Measurements from ENCODE around the gene CD24. TPM values are rescaled to one million over a fixed set of nuclear protein-coding genes. Genes with fewer than 3 reads are reported as not detected.

The CD24 gene
- total RNA-seq, 1 experiment from 2014 or later = 1,551 TPM

DNA sequence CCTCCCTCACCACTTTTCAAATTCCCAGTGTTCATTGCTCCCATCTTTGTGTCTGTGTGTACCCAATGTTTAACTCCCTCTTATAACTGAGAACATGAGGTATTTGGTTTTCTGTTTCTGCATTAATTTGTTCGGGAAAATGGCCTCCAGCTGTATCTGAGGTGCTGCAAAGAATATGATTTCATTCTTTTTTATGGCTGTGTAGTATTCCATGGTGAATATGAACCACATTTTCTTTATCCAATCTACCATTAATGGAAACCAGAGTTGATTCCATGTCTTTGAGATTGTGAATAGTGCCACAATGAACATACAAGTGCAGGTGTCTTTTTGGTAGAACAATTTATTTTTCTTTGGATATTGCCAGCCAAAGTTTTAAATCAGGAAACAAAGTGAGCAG is 10.4 kb downstream of the CD24 start:
- Mint-ChIP-seq H3K27me3 (ENCODE audit: low read depth) (no peaks in the 10 kb centered on the region), H3K27ac (no peak overlapping the region), H3K4me3 (no peak overlapping the region), H3K36me3 (ENCODE audit: insufficient read depth in 1 of 3, low read depth in 3 of 3) (peaks cover 3 to 12% (median 3%) of the 10 kb centered on the region in 3 experiments; a peak in 5 of 7 replicates), H3K9me3 (no peaks in the 10 kb centered on the region), H3K4me1 (no peaks in the 10 kb centered on the region)
- no peak overlapping the region for H4K91ac ChIP-seq (ENCODE audit: insufficient read length, low read depth, low read length)
- no peak overlapping the region for H3K9ac ChIP-seq (ENCODE audit: extremely low read depth, insufficient read length, low read length)
- no peak overlapping the region for H2BK5ac ChIP-seq (ENCODE audit: insufficient read length, low read length)
- WGBS (ENCODE audit: extremely low coverage, insufficient read length, low lambda C conversion rate) = no CpG with 5 or more reads among the region's 1 CpG
- no peak for DNase-seq
- H2BK120ac ChIP-seq (ENCODE audit: low read depth, low read length, poor library complexity, severe bottlenecking) = no peak overlapping the region
- no peak overlapping the region for H3K27ac ChIP-seq (ENCODE audit: insufficient read length, low read depth, low read length)
- H3K4ac ChIP-seq (ENCODE audit: low read depth, low read length) = no peak overlapping the region
- H2BK12ac ChIP-seq (ENCODE audit: insufficient read length, low read depth, low read length) = no peak overlapping the region
- H3K4me2 ChIP-seq (ENCODE audit: insufficient read depth, insufficient read length, low read length) = no peak overlapping the region
- no peak for TF ChIP-seq CTCF (conservative IDR thresholded peaks at IDR 0.05)
- H3K79me2 ChIP-seq (ENCODE audit: insufficient read depth, low read length) = no peaks in the 10 kb centered on the region
- no peaks in the 10 kb centered on the region for H4K20me1 ChIP-seq (ENCODE audit: control insufficient read depth, insufficient read depth, insufficient read length)
- no peak overlapping the region for H2AK5ac ChIP-seq (ENCODE audit: insufficient read length, low read length)
- no peak overlapping the region for H2AFZ ChIP-seq (ENCODE audit: low read length)
- no peak overlapping the region for H3K18ac ChIP-seq (ENCODE audit: insufficient read length, low read depth, low read length)
- no peaks in the 10 kb centered on the region for H3K79me1 ChIP-seq (ENCODE audit: insufficient read depth, low read depth, low read length, poor library complexity, severe bottlenecking)
- H3K27me3 ChIP-seq (ENCODE audit: insufficient read depth, low read length) = no peaks in the 10 kb centered on the region
- H4K5ac ChIP-seq (ENCODE audit: insufficient read length, low read depth, low read length) = no peak overlapping the region
- H3T11ph ChIP-seq (ENCODE audit: low read length) = no peak overlapping the region
- H3K23ac ChIP-seq (ENCODE audit: insufficient read length, low read depth, low read length) = no peak overlapping the region
- no peak overlapping the region for H2BK15ac ChIP-seq (ENCODE audit: low read depth, low read length)
- no peak overlapping the region for H2BK20ac ChIP-seq (ENCODE audit: low read depth, low read length, poor library complexity, severe bottlenecking)
- H4K8ac ChIP-seq (replicated peaks; ENCODE audit: insufficient read length, low read depth, low read length) = no peak overlapping the region
- H3K23me2 ChIP-seq (ENCODE audit: insufficient read length, low read depth, low read length, poor library complexity, severe bottlenecking) = no peaks in the 10 kb centered on the region
- no peaks in the 10 kb centered on the region for H3K4me1 ChIP-seq (ENCODE audit: insufficient read depth, low read length)
- no peak overlapping the region for H3K56ac ChIP-seq (ENCODE audit: insufficient read length, low read depth, low read length)
- H3K9me3 ChIP-seq (ENCODE audit: control insufficient read depth, low read depth, low read length) = no peaks in the 10 kb centered on the region
- no peak overlapping the region for H3K14ac ChIP-seq (ENCODE audit: insufficient read depth, low read length)

Data from H9 (cell line).